HFFc6 (cell line): Measurements from ENCODE around the gene DCUN1D3. TPM values are rescaled to one million over a fixed set of nuclear protein-coding genes. Genes with fewer than 3 reads are reported as not detected.

Source experiments
- DNase-seq: peaks from one replicate; pipeline ENCODE4 v3.0.0-alpha.2; 2018
- H3K27ac Mint-ChIP-seq: 2 replicates; pipeline ENCODE4 v1.8.0; 2020; ENCODE audit warnings: mild to moderate bottlenecking, mixed read lengths
- H3K27me3 Mint-ChIP-seq: 2 replicates; pipeline ENCODE4 v1.8.0; 2021; ENCODE audit warnings: mild to moderate bottlenecking, moderate library complexity, mixed read lengths; ENCODE audit not compliant: insufficient read depth
- H3K36me3 Mint-ChIP-seq: 2 replicates; pipeline ENCODE4 v1.8.0; 2021; ENCODE audit warnings: low read depth, mixed read lengths
- H3K4me1 Mint-ChIP-seq: 2 replicates; pipeline ENCODE4 v1.8.0; 2020; ENCODE audit warnings: low read depth, mixed read lengths
- H3K4me3 Mint-ChIP-seq: 2 replicates; pipeline ENCODE4 v1.8.0; 2020; ENCODE audit warnings: mild to moderate bottlenecking, moderate library complexity, mixed read lengths
- H3K9me3 Mint-ChIP-seq: 2 replicates; pipeline ENCODE4 v1.8.0; 2020; ENCODE audit warnings: mild to moderate bottlenecking, mixed read lengths
- CTCF ChIP-seq: fragments of 200-600 bp; sonication (generic); IDR thresholded peaks from 2 replicates; pipeline ENCODE4 v1.5.0; 2021; ENCODE audit warnings: antibody characterized with exemption, mild to moderate bottlenecking
- total RNA-seq, 6 experiments: library from RNA; stranded (reverse); fragmentation: NEBNext Ultra II Directional; extraction: Animal tissue kit (Norgen Biotek cat#: 25700); gene quantifications; 2 replicates in 1 of 6; 3 replicates in 5 of 6; pipeline ENCODE4 v1.2.3, GENCODE V29; 2021

The DCUN1D3 gene
- total RNA-seq, 6 experiments from 2014 or later, result 29.2 to 41.0 (median 32.1) TPM

- TF ChIP-seq CTCF, result no peak
- Mint-ChIP-seq H3K27ac (no peak overlapping the region), H3K4me3 (no peak overlapping the region), H3K27me3 (no peaks in the 10 kb centered on the region; the same call in 1 of the 2 replicates), H3K9me3 (no peaks in the 10 kb centered on the region), H3K36me3 (peaks cover 42% of the 10 kb centered on the region), H3K4me1 (no peaks in the 10 kb centered on the region)
- no peak for DNase-seq
Observed at GRCh38 chr16:20838240-20838639, 61.9 kb downstream of the DCUN1D3 start.

- H3K27me3 Mint-ChIP-seq, result no peaks in the 10 kb centered on the region; the same call in none of the 2 replicates
- peaks cover 29% of the 10 kb centered on the region for H3K36me3 Mint-ChIP-seq
- H3K27ac Mint-ChIP-seq, result no peak overlapping the region
- TF ChIP-seq CTCF, result no peak
- DNase-seq, result no peak
- no peaks in the 10 kb centered on the region for H3K4me1 Mint-ChIP-seq
- H3K4me3 Mint-ChIP-seq, result no peak overlapping the region
- H3K9me3 Mint-ChIP-seq, result no peaks in the 10 kb centered on the region
Observed at GRCh38 chr16:20833086-20833485, 67.1 kb downstream of the DCUN1D3 start.

- peaks cover 15% of the 10 kb centered on the region; the same call in 1 of the 2 replicates for H3K36me3 Mint-ChIP-seq
Observed at GRCh38 chr16:20830372-20830771, 69.8 kb downstream of the DCUN1D3 start.

DNA sequence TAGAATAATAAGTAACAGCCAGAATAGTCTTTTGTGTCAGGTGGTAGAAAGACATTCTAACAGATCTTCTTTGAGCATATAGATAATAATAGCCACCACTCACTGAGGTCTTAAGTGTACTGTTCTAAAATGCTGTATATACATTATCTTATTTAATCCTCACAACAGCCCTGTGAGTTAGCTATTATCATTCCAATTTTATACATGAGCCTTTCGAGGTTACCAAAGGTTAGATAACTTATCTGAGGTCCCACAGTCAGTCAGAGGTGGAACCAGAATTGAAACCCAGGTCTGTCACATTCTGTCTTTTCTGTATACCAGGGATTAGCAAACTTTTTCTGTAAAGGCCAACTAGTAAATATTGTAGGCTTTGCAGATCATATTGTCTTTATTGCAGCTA, 70.6 kb downstream of the DCUN1D3 start:
- H3K27ac Mint-ChIP-seq, result no peak overlapping the region
- peaks cover 10% of the 10 kb centered on the region; the same call in 1 of the 2 replicates for H3K36me3 Mint-ChIP-seq
- no peak for DNase-seq
- H3K4me1 Mint-ChIP-seq, result no peaks in the 10 kb centered on the region
- no peaks in the 10 kb centered on the region; the same call in none of the 2 replicates for H3K27me3 Mint-ChIP-seq
- no peaks in the 10 kb centered on the region for H3K9me3 Mint-ChIP-seq
- H3K4me3 Mint-ChIP-seq, result no peak overlapping the region
- TF ChIP-seq CTCF, result no peak

More at GRCh38 chr16:20830372-20830771, 69.8 kb downstream of the DCUN1D3 start:
- no peaks in the 10 kb centered on the region; the same call in none of the 2 replicates for H3K27me3 Mint-ChIP-seq
- no peak overlapping the region for H3K4me3 Mint-ChIP-seq
- TF ChIP-seq CTCF, result no peak
- H3K27ac Mint-ChIP-seq, result no peak overlapping the region
- no peak for DNase-seq
- H3K9me3 Mint-ChIP-seq, result no peaks in the 10 kb centered on the region
- H3K4me1 Mint-ChIP-seq, result no peaks in the 10 kb centered on the region

DNA sequence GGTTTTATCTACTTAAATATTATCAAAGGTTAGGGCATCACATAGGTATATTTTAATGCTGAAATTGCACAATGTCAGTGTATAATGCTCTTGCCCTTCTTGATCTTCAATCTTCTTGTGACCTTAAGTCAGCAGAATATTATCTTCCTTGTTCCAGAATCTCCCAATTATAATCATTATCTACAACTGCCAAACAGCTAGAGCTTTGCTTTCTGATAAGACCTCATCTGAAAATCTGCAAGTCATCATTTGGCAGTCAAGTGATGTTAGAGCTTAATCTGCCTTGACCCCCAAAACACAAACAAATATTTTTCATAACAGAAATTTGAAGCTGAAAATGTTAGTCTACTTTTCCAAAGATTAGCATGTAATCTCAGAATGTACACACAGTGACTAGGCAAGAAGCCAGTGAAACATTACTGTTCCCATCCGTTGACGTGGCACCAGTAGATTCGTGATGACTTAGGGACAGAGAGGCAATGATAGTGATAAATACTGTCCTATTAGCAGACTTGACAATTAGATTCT, 74.1 kb downstream of the DCUN1D3 start:
- peak overlapping the region; percentile 10; the same call in 1 of the 2 replicates for H3K27ac Mint-ChIP-seq

More for the DNA sequence above, 74.1 kb downstream of the DCUN1D3 start:
- no peak overlapping the region for H3K4me3 Mint-ChIP-seq
- H3K9me3 Mint-ChIP-seq, result no peaks in the 10 kb centered on the region
- no peak for DNase-seq
- H3K27me3 Mint-ChIP-seq, result no peaks in the 10 kb centered on the region; the same call in 1 of the 2 replicates
- no peak for TF ChIP-seq CTCF
- H3K4me1 Mint-ChIP-seq, result peaks cover 6% of the 10 kb centered on the region
- H3K36me3 Mint-ChIP-seq, result peaks cover 7% of the 10 kb centered on the region; the same call in 1 of the 2 replicates
